ENCODE results near the gene ATP8A2. TPM values are rescaled to one million over a fixed set of nuclear protein-coding genes. Genes with fewer than 3 reads are reported as not detected.

ATP8A2 gene
- total and polyA plus RNA-seq, 9 of the 15 experiments (the other 6 are each of a cell fraction or from before 2014, with no cell fraction given), result under 0.01 to 0.33 (median 0.06) TPM; not detected in 4

GRCh38 chr13:25927932-25928331 lies 556.2 kb downstream of the ATP8A2 start:
- Histone ChIP-seq H4K20me1 (replicated peaks; ENCODE audit: control insufficient read depth, insufficient read depth, low read length) (no peaks in the 10 kb centered on the region), H3K27ac (ENCODE audit: extremely low read depth, low read depth, low read length) (no peak overlapping the region), H3K4me2 (ENCODE audit: insufficient read depth, low read length) (no peak overlapping the region), H3K27me3 (ENCODE audit: control insufficient read depth in 2 of 2, insufficient read depth in 2 of 2, low read length in 2 of 2) (peaks cover 0 to 7% of the 10 kb centered on the region in 2 experiments; a peak in 1 of 5 replicates), H3K79me2 (ENCODE audit: control insufficient read depth, insufficient read depth, low read length) (no peaks in the 10 kb centered on the region), H3K4me1 (replicated peaks in 1 of 2; ENCODE audit: control insufficient read depth in 2 of 2, insufficient read depth in 2 of 2, low read length in 2 of 2) (no peaks in the 10 kb centered on the region), H3K36me3 (ENCODE audit: control insufficient read depth, insufficient read depth, low read length) (no peaks in the 10 kb centered on the region), H3K4me3 (no peak overlapping the region), H3K9me3 (replicated peaks; ENCODE audit: control insufficient read depth, insufficient read depth, low read depth, low read length) (no peaks in the 10 kb centered on the region), H3K9me1 (ENCODE audit: control insufficient read depth, insufficient read depth, low read length) (no peaks in the 10 kb centered on the region), H2AFZ (ENCODE audit: low read depth, low read length) (no peak overlapping the region), H3K9ac (ENCODE audit: insufficient read depth in 1 of 2, low read depth in 2 of 2, low read length in 2 of 2) (no peak overlapping the region)
- POLR2A ChIA-PET, result no interaction called here
- no TSS peak for BruUV-seq (replicated peaks)
- CTCF ChIA-PET (ENCODE audit: low intra/inter-chr PET ratio), result no interaction called here
- FAIRE-seq, result no peak
- no peak for DNase-seq (ENCODE audit: extremely low read depth in 1 of 4, low spot score in 3 of 4)
- ATAC-seq, result no peak
- intact Hi-C loops (cut with micrococcal nuclease), result no loop called here
- 0% methylated on average over 2 of the region's 2 CpGs for WGBS (ENCODE audit: insufficient coverage, low coverage, missing lambda C conversion rate)
- in situ Hi-C loops (cut with MboI), result no loop called here
- TF ChIP-seq ZNF77 (CRISPR knock-in tag; IDR thresholded peaks at IDR 0.05) (no peak), CBX8 (IDR thresholded peaks at IDR 0.05; ENCODE audit: borderline replicate concordance, extremely low read depth, low read depth, low read length, poor library complexity, severe bottlenecking) (no peak), ZMIZ1 (IDR thresholded peaks at IDR 0.05; ENCODE audit: low read depth in 2 of 2, low read length in 2 of 2) (no peak), RBM14 (IDR thresholded peaks at IDR 0.05; ENCODE audit: borderline replicate concordance, insufficient read depth, low read depth, low read length) (no peak), GMEB1 (CRISPR knock-in tag; IDR thresholded peaks at IDR 0.05) (no peak), ZC3H4 (CRISPR knock-in tag; IDR thresholded peaks at IDR 0.05; ENCODE audit: borderline replicate concordance) (no peak), ZNF586 (CRISPR knock-in tag; conservative IDR thresholded peaks at IDR 0.05) (no peak), KLF13 (tag; IDR thresholded peaks at IDR 0.05; ENCODE audit: borderline replicate concordance, low read depth) (no peak), ILK (tag; IDR thresholded peaks at IDR 0.05; ENCODE audit: borderline replicate concordance, low read depth) (no peak), SMARCA5 (IDR thresholded peaks at IDR 0.05) (no peak), TSC22D4 (tag; IDR thresholded peaks at IDR 0.05) (no peak), NBN (IDR thresholded peaks at IDR 0.05; ENCODE audit: low read depth) (no peak)

Data from K562 (cell line).